Neuronal stem cell (in vitro differentiated cells): ENCODE measurements around the gene AP3B1.
"Not testable (repeated sequence)": the region's sequence is repeated elsewhere in the genome, so short reads cannot be mapped to it uniquely, and the experiment has no call there.

ENCODE experiments used
- DNase-seq: peaks from one replicate; pipeline ENCODE4 v3.0.0-alpha.2; 2013; ENCODE audit warnings: low spot score
- H2AFZ ChIP-seq: one replicate; pipeline ENCODE4 v1.6.1; 2013; ENCODE audit warnings: mild to moderate bottlenecking, low read length, inconsistent platforms
- H2AK5ac ChIP-seq: 2 replicates; pipeline ENCODE4 v1.6.1; 2013; ENCODE audit warnings: low read depth, mild to moderate bottlenecking, inconsistent platforms, low read length, moderate library complexity, mixed read lengths
- H2BK120ac ChIP-seq: 2 replicates; pipeline ENCODE4 v1.6.1; 2013; ENCODE audit warnings: low read depth, mild to moderate bottlenecking, inconsistent platforms, low read length, moderate library complexity, mixed read lengths
- H2BK12ac ChIP-seq: one replicate; pipeline ENCODE4 v1.6.1; 2013; ENCODE audit warnings: low read length, inconsistent platforms
- H2BK15ac ChIP-seq: 2 replicates; pipeline ENCODE4 v1.6.1; 2013; ENCODE audit warnings: mild to moderate bottlenecking, low read length, inconsistent platforms, mixed read lengths
- H2BK5ac ChIP-seq: one replicate; pipeline ENCODE4 v1.6.1; 2013; ENCODE audit warnings: inconsistent platforms, mild to moderate bottlenecking, low read length, moderate library complexity
- H3K14ac ChIP-seq: one replicate; pipeline ENCODE4 v1.6.1; 2013; ENCODE audit warnings: low read length, inconsistent platforms
- H3K18ac ChIP-seq: 2 replicates; pipeline ENCODE4 v1.6.1; 2013; ENCODE audit warnings: low read length, inconsistent platforms
- H3K23ac ChIP-seq: 2 replicates; pipeline ENCODE4 v1.6.1; 2013; ENCODE audit warnings: low read depth, mild to moderate bottlenecking, mixed read lengths, low read length, inconsistent platforms; ENCODE audit not compliant: poor library complexity
- H3K27ac ChIP-seq: replicated peaks from 3 replicates; pipeline ENCODE4 v1.5.1; 2013; ENCODE audit warnings: low read length, inconsistent platforms
- H3K27me3 ChIP-seq, 3 experiments: 2 replicates each; pipeline ENCODE4 v1.6.1; 2013; ENCODE audit warnings: low read length in 3 of 3, mild to moderate bottlenecking in 2 of 3, inconsistent platforms in 1 of 3, low read depth in 1 of 3, mixed read lengths in 1 of 3, moderate library complexity in 1 of 3; ENCODE audit not compliant: control insufficient read depth in 3 of 3, insufficient read depth in 3 of 3
- H3K36me3 ChIP-seq, 2 donors: replicated peaks in 1 of 2; 2 replicates each; pipeline ENCODE4 v1.6.1; 2013; ENCODE audit warnings: low read length in 2 of 2; ENCODE audit not compliant: control insufficient read depth in 2 of 2, insufficient read depth in 2 of 2
- H3K4ac ChIP-seq: 2 replicates; pipeline ENCODE4 v1.6.1; 2013; ENCODE audit warnings: inconsistent platforms, mild to moderate bottlenecking, low read length, moderate library complexity
- H3K4me1 ChIP-seq, 2 donors: 1 replicate in 1 of 2; 2 replicates in 1 of 2; pipeline ENCODE4 v1.6.1; 2013; ENCODE audit warnings: low read length in 2 of 2, low read depth in 1 of 2; ENCODE audit not compliant: control insufficient read depth in 2 of 2, insufficient read depth in 1 of 2
- H3K4me2 ChIP-seq: one replicate; pipeline ENCODE4 v1.6.1; 2013; ENCODE audit warnings: mild to moderate bottlenecking, low read length, inconsistent platforms; ENCODE audit not compliant: insufficient read depth, poor library complexity, severe bottlenecking
- H3K4me3 ChIP-seq, 2 donors: 2 replicates each; pipeline ENCODE4 v1.5.1; 2013; ENCODE audit warnings: low read length in 2 of 2, mild to moderate bottlenecking in 2 of 2, inconsistent platforms in 1 of 2, moderate library complexity in 1 of 2
- H3K79me1 ChIP-seq: one replicate; pipeline ENCODE4 v1.6.1; 2013; ENCODE audit warnings: low read depth, mild to moderate bottlenecking, inconsistent platforms, low read length, moderate library complexity
- H3K9ac ChIP-seq: one replicate; pipeline ENCODE4 v1.6.1; 2013; ENCODE audit warnings: mild to moderate bottlenecking, low read depth, low read length, inconsistent platforms; ENCODE audit not compliant: poor library complexity
- H3K9me3 ChIP-seq, 2 donors: replicated peaks in 1 of 2; 2 replicates each; pipeline versions ENCODE3 to v1.6.1; 2013; ENCODE audit warnings: low read length in 2 of 2, mild to moderate bottlenecking in 2 of 2, inconsistent platforms in 1 of 2, low read depth in 1 of 2, mixed read lengths in 1 of 2, moderate library complexity in 1 of 2; ENCODE audit not compliant: control insufficient read depth in 2 of 2, insufficient read depth in 1 of 2
- H4K8ac ChIP-seq: one replicate; pipeline ENCODE4 v1.6.1; 2013; ENCODE audit warnings: low read depth, mild to moderate bottlenecking, inconsistent platforms, low read length, moderate library complexity
- H4K91ac ChIP-seq: one replicate; pipeline ENCODE4 v1.6.1; 2013; ENCODE audit warnings: low read length, low read depth, mild to moderate bottlenecking, inconsistent platforms; ENCODE audit not compliant: poor library complexity
- WGBS, 2 donors: extraction: QIAGEN DNeasy Blood & Tissue Kit; methylation state at CpG; one replicate each; pipeline ENCODE4 v1.1.7; 2013; ENCODE audit warnings: missing lambda C conversion rate in 2 of 2, mixed read lengths in 1 of 2; ENCODE audit not compliant: insufficient read length in 2 of 2, insufficient replicate concordance in 1 of 2; ENCODE audit errors: extremely low coverage in 2 of 2; 5-methylcytosine and 5-hydroxymethylcytosine counted together

The AP3B1 gene

DNA sequence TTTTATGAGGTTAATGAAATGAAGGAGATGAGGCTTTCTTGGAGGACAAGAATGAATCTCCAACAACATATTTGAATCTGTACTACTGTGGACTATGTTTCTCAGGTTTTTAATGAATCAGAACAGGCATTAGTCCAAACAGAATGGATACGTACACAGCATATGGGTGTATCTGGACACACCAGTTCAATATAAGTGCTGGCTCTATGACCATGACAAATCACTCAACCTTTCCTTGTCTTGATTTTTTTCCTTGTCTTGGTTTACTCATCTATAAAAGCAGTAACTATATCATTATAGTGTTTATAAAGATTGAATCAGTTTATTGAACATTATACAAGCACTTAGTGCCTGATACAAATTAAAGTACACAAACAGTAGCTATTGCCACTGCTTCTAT, 104.1 kb downstream of the AP3B1 start:
- no peak overlapping the region for H4K91ac ChIP-seq
- no CpG with 5 or more reads among the region's 1 CpG for WGBS, 2 donors

DNA sequence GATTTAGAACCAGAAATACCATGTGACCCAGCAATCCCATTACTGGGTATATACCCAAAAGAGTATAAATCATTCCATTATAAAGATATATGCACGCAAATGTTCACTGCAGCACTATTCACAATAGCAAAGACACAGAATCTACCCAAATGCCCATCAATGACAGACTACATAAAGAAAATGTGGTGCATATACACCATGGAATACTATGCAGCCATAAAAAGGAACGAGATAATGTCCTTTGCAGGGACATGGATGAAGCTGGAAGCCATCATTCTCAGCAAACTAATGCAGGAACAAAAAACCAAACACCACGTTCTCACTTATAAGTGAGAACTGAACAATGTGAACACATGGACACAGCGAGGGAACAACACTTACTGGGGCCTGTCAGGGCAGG, 105.8 kb downstream of the AP3B1 start:
- not testable (repeated sequence) for H3K4me3 ChIP-seq, H3K27me3 ChIP-seq, H4K91ac ChIP-seq, H3K79me1 ChIP-seq, H3K4me1 ChIP-seq, H3K9ac ChIP-seq, H2BK120ac ChIP-seq, H4K8ac ChIP-seq, H3K4ac ChIP-seq, H2AK5ac ChIP-seq, H2BK15ac ChIP-seq, H2BK12ac ChIP-seq, H2BK5ac ChIP-seq, H3K36me3 ChIP-seq, H3K14ac ChIP-seq, H3K23ac ChIP-seq, H3K18ac ChIP-seq, H3K4me2 ChIP-seq, DNase-seq, H2AFZ ChIP-seq, H3K27ac ChIP-seq
- no CpG with 5 or more reads among the region's 4 CpGs for WGBS, 2 donors
- H3K9me3 ChIP-seq = peaks cover 0 to 13% of the 10 kb centered on the region in 2 donors

More for the DNA sequence above, 104.1 kb downstream of the AP3B1 start:
- H4K8ac ChIP-seq = no peak overlapping the region
- no peak overlapping the region for H2BK15ac ChIP-seq
- H2BK120ac ChIP-seq = no peak overlapping the region
- no peak overlapping the region for H3K27ac ChIP-seq
- no peak overlapping the region for H3K18ac ChIP-seq
- peaks cover 1 to 7% of the 10 kb centered on the region in 2 donors for H3K36me3 ChIP-seq
- H2AFZ ChIP-seq = no peak overlapping the region
- no peak overlapping the region for H2BK5ac ChIP-seq
- no peak overlapping the region for H2AK5ac ChIP-seq
- no peaks in the 10 kb centered on the region for H3K79me1 ChIP-seq
- H3K4me2 ChIP-seq = no peak overlapping the region
- H2BK12ac ChIP-seq = no peak overlapping the region
- H3K27me3 ChIP-seq = no peaks in the 10 kb centered on the region
- H3K9ac ChIP-seq = no peak overlapping the region
- H3K4me3 ChIP-seq = no peak overlapping the region
- H3K9me3 ChIP-seq = peaks cover 0 to 13% of the 10 kb centered on the region in 2 donors
- H3K4ac ChIP-seq = no peak overlapping the region
- H3K4me1 ChIP-seq = no peaks in the 10 kb centered on the region
- no peak overlapping the region for H3K23ac ChIP-seq
- no peak for DNase-seq
- no peak overlapping the region for H3K14ac ChIP-seq

DNA sequence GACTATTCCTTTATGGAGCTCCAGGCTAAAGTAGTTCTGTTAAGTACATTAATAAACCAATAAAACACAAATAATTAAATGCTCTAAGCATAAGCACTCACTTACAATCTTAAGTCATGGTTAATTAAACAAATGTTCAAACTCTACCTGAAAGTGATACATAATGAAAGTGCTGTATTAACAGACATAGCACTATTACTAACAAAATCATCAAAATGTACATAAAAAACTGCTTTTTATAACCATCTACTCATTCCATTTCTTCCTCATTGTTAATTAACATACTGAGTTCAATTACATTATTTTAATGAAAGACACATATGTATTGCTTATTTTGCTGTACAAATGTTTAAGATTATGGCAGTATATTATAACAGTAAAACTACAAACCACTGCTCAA, 107.3 kb downstream of the AP3B1 start:
- Histone ChIP-seq H3K36me3 (peaks cover 3 to 10% of the 10 kb centered on the region in 2 donors), H3K9me3 (peaks cover 0 to 13% of the 10 kb centered on the region in 2 donors), H3K27ac (no peak overlapping the region), H3K27me3 (no peaks in the 10 kb centered on the region), H2BK120ac (no peak overlapping the region), H3K9ac (no peak overlapping the region), H4K91ac (no peak overlapping the region), H4K8ac (no peak overlapping the region), H3K79me1 (no peaks in the 10 kb centered on the region), H2BK5ac (no peak overlapping the region), H3K23ac (no peak overlapping the region), H3K4me3 (no peak overlapping the region), H2AFZ (no peak overlapping the region), H3K4me2 (no peak overlapping the region), H3K18ac (no peak overlapping the region), H2BK15ac (no peak overlapping the region), H2BK12ac (no peak overlapping the region), H3K14ac (no peak overlapping the region), H3K4me1 (no peaks in the 10 kb centered on the region), H2AK5ac (no peak overlapping the region), H3K4ac (no peak overlapping the region)
- no peak for DNase-seq

DNA sequence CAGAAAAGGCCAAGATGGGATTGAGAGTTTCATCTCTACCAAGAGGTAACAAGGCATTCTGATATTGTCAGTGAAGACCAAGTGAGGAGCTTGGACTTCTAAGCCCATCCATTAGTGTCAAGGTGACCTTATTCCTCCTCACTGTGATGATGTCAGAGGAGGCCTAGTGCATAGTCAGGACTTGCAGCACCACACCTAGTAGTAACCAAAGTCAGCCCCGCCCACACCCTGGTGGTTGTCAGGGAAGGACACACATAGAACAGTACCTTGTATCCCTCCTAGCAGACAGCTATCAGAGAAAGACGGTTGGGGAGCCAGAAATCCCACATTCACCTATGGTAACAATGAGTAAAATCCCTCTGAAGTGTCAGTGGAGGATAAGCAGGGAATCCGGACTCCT, 111.7 kb downstream of the AP3B1 start:
- no peak overlapping the region for H2AFZ ChIP-seq
- no peak overlapping the region for H2BK120ac ChIP-seq
- H3K27ac ChIP-seq = no peak overlapping the region
- no peak overlapping the region for H3K14ac ChIP-seq
- H3K9me3 ChIP-seq = peaks cover 0 to 6% of the 10 kb centered on the region in 2 donors
- no peak overlapping the region for H2BK5ac ChIP-seq
- H3K9ac ChIP-seq = no peak overlapping the region
- no peak overlapping the region for H3K23ac ChIP-seq
- H2BK12ac ChIP-seq = no peak overlapping the region
- H3K18ac ChIP-seq = no peak overlapping the region
- H3K4me2 ChIP-seq = no peak overlapping the region
- H3K4me1 ChIP-seq = no peaks in the 10 kb centered on the region
- H3K27me3 ChIP-seq = no peaks in the 10 kb centered on the region
- no peak overlapping the region for H4K8ac ChIP-seq
- no CpG with 5 or more reads among the region's 3 CpGs for WGBS, 2 donors
- no peak overlapping the region for H3K4ac ChIP-seq
- H2BK15ac ChIP-seq = no peak overlapping the region
- no peak overlapping the region for H3K4me3 ChIP-seq
- no peak for DNase-seq
- H3K36me3 ChIP-seq = peaks cover 3 to 39% of the 10 kb centered on the region in 2 donors
- H2AK5ac ChIP-seq = no peak overlapping the region
- H4K91ac ChIP-seq = no peak overlapping the region
- no peaks in the 10 kb centered on the region for H3K79me1 ChIP-seq
